MM.1S (cell line): ENCODE measurements around the gene FHL1.
A peak's percentile ranks its signal among the peaks of the same experiment; 100 is the strongest.

Experiments
- DNase-seq: peaks from one replicate; pipeline ENCODE4 v3.0.0-alpha.2; 2015
- H2AFZ ChIP-seq: fragments of 300-600 bp; sonication (generic); 2 replicates; pipeline ENCODE4 v1.6.0; 2016; ENCODE audit warnings: antibody characterized with exemption, low read length
- H3F3A ChIP-seq: fragments of 300-600 bp; sonication (generic); 2 replicates; pipeline ENCODE4 v1.6.1; 2016; ENCODE audit warnings: mild to moderate bottlenecking, antibody characterized with exemption, low read length, moderate library complexity, mixed read lengths; ENCODE audit not compliant: insufficient read depth
- H3K27ac ChIP-seq: fragments of 300-600 bp; sonication (generic); 2 replicates; pipeline ENCODE4 v1.5.1; 2016; ENCODE audit warnings: mild to moderate bottlenecking, low read length
- H3K27me3 ChIP-seq: fragments of 300-600 bp; sonication (generic); replicated peaks from 2 replicates; pipeline ENCODE4 v1.6.0; 2016; ENCODE audit warnings: low read length; ENCODE audit not compliant: insufficient read depth
- H3K36me3 ChIP-seq: fragments of 300-600 bp; sonication (generic); replicated peaks from 2 replicates; pipeline ENCODE4 v1.6.1; 2016; ENCODE audit warnings: mild to moderate bottlenecking, low read length, mixed read lengths; ENCODE audit not compliant: insufficient read depth
- H3K4me1 ChIP-seq: fragments of 300-600 bp; sonication (generic); 2 replicates; pipeline ENCODE4 v1.6.1; 2016; ENCODE audit warnings: low read length, mixed read lengths
- H3K4me2 ChIP-seq: fragments of 300-600 bp; sonication (generic); 2 replicates; pipeline ENCODE4 v1.6.0; 2016; ENCODE audit warnings: low read depth, low read length
- H3K4me3 ChIP-seq: fragments of 300-600 bp; sonication (generic); 2 replicates; pipeline ENCODE4 v1.5.1; 2016; ENCODE audit warnings: low read length, mixed read lengths
- H3K79me2 ChIP-seq: fragments of 300-600 bp; sonication (generic); 2 replicates; pipeline ENCODE4 v1.6.1; 2016; ENCODE audit warnings: mixed run types, low read length, mixed read lengths
- H3K9ac ChIP-seq: fragments of 300-600 bp; sonication (generic); 2 replicates; pipeline ENCODE4 v1.6.1; 2016; ENCODE audit warnings: low read length, mixed read lengths
- H3K9me2 ChIP-seq: fragments of 300-600 bp; sonication (generic); replicated peaks from 2 replicates; pipeline ENCODE4 v1.6.1; 2016; ENCODE audit warnings: mild to moderate bottlenecking, low read length, mixed read lengths; ENCODE audit not compliant: insufficient read depth
- H3K9me3 ChIP-seq: fragments of 300-600 bp; sonication (generic); replicated peaks from 2 replicates; pipeline ENCODE4 v1.6.1; 2016; ENCODE audit warnings: mild to moderate bottlenecking, low read length, mixed read lengths; ENCODE audit not compliant: insufficient read depth
- H4K20me1 ChIP-seq: fragments of 300-600 bp; sonication (generic); 2 replicates; pipeline ENCODE4 v1.6.1; 2016; ENCODE audit warnings: mild to moderate bottlenecking, low read length, moderate library complexity, mixed read lengths; ENCODE audit not compliant: insufficient read depth
- CTCF ChIP-seq: fragments of 300-600 bp; sonication (generic); IDR thresholded peaks from 2 replicates; pipeline ENCODE4 v1.5.1; 2016; ENCODE audit warnings: antibody characterized with exemption, low read length, mixed read lengths
- EZH2 ChIP-seq: fragments of 300-600 bp; sonication (generic); optimal IDR thresholded peaks from 2 replicates; pipeline ENCODE3; 2017; ENCODE audit warnings: low read depth, mild to moderate bottlenecking, antibody characterized with exemption, low read length, mixed read lengths
- EZH2phosphoT487 ChIP-seq: fragments of 300-600 bp; sonication (generic); IDR thresholded peaks from 2 replicates; pipeline ENCODE4 v1.6.1; 2018; ENCODE audit warnings: antibody characterized with exemption, low read length

FHL1 gene

GRCh38 chrX:136148391-136148790 is 1.1 kb downstream of the FHL1 start:
- Histone ChIP-seq H3K9me2 (no peaks in the 10 kb centered on the region), H4K20me1 (no peaks in the 10 kb centered on the region), H3K9ac (no peak overlapping the region), H3K9me3 (no peaks in the 10 kb centered on the region), H3K4me2 (no peak overlapping the region), H3K36me3 (no peaks in the 10 kb centered on the region), H3K4me3 (no peak overlapping the region), H2AFZ (no peak overlapping the region), H3K27ac (no peak overlapping the region), H3F3A (no peaks in the 10 kb centered on the region), H3K79me2 (peaks cover 58% of the 10 kb centered on the region), H3K4me1 (peaks cover 6% of the 10 kb centered on the region; the same call in 1 of the 2 replicates), H3K27me3 (no peaks in the 10 kb centered on the region)
- TF ChIP-seq EZH2phosphoT487: no peak
- TF ChIP-seq CTCF: no peak
- no peak for TF ChIP-seq EZH2
- no peak for DNase-seq

GRCh38 chrX:136154998-136155397 is 7.7 kb downstream of the FHL1 start:
- Histone ChIP-seq H3K4me2 (peak overlapping the region; percentile 59; the same call in 1 of the 2 replicates), H3K27ac (peak overlapping the region; percentile 86), H3K9ac (peak overlapping the region; percentile 17; the same call in 1 of the 2 replicates), H3K9me3 (no peaks in the 10 kb centered on the region), H3K4me1 (peaks cover 57% of the 10 kb centered on the region), H3K9me2 (no peaks in the 10 kb centered on the region), H3K79me2 (peaks cover 93% of the 10 kb centered on the region), H2AFZ (no peak overlapping the region), H3K4me3 (no peak overlapping the region), H3K36me3 (no peaks in the 10 kb centered on the region), H3K27me3 (no peaks in the 10 kb centered on the region), H3F3A (peaks cover 20% of the 10 kb centered on the region), H4K20me1 (no peaks in the 10 kb centered on the region)
- no peak for DNase-seq
- TF ChIP-seq EZH2phosphoT487 (no peak), CTCF (no peak), EZH2 (no peak)

GRCh38 chrX:136156560-136157117 is 9.3 kb downstream of the FHL1 start:
- peak overlapping the region; percentile 80 for H3K4me2 ChIP-seq
- no peaks in the 10 kb centered on the region for H3K27me3 ChIP-seq
- H3K9me3 ChIP-seq: no peaks in the 10 kb centered on the region
- no peaks in the 10 kb centered on the region for H3K9me2 ChIP-seq
- no peaks in the 10 kb centered on the region for H4K20me1 ChIP-seq
- no peak overlapping the region for H2AFZ ChIP-seq
- peaks cover 20% of the 10 kb centered on the region for H3F3A ChIP-seq
- H3K79me2 ChIP-seq: peaks cover 93% of the 10 kb centered on the region
- peak overlapping the region; percentile 62 for H3K9ac ChIP-seq
- peak overlapping the region; percentile 86 for H3K27ac ChIP-seq
- H3K4me1 ChIP-seq: peaks cover 58% of the 10 kb centered on the region
- TF ChIP-seq CTCF: no peak
- no peak for TF ChIP-seq EZH2phosphoT487
- TF ChIP-seq EZH2: no peak
- no peaks in the 10 kb centered on the region for H3K36me3 ChIP-seq
- peak; percentile 48 for DNase-seq
- H3K4me3 ChIP-seq: peak overlapping the region; percentile 31; the same call in 1 of the 2 replicates
